RWPE2 (cell line): Measurements from ENCODE around the gene ATP8B3.

Experiments
- ATAC-seq: fragments of 200-7000 bp; cut with Tn5 transposase; 3 replicates; pipeline ENCODE4 v1.9.1; 2021; ENCODE audit warnings: low read depth
- DNase-seq: peaks from one replicate; pipeline ENCODE4 v3.0.0-alpha.2; 2020; ENCODE audit warnings: low spot score
- H3K27ac ChIP-seq: fragments of 450-650 bp; 2 replicates; pipeline ENCODE4 v1.5.1; 2017; ENCODE audit warnings: mild to moderate bottlenecking; ENCODE audit not compliant: poor library complexity, severe bottlenecking
- H3K27me3 ChIP-seq: fragments of 250-450 bp; sonication (Bioruptor Pico); 2 replicates; pipeline ENCODE4 v1.5.1; 2021; ENCODE audit warnings: mild to moderate bottlenecking, moderate library complexity; ENCODE audit not compliant: insufficient read depth, poor library complexity, severe bottlenecking
- H3K36me3 ChIP-seq: fragments of 250-450 bp; sonication (Bioruptor Pico); 2 replicates; pipeline ENCODE4 v1.5.1; 2020; ENCODE audit warnings: low read depth, mild to moderate bottlenecking, moderate library complexity
- H3K4me1 ChIP-seq: fragments of 250-450 bp; sonication (Bioruptor Pico); 2 replicates; pipeline ENCODE4 v1.5.1; 2021; ENCODE audit warnings: mild to moderate bottlenecking, moderate library complexity; ENCODE audit not compliant: insufficient read depth, poor library complexity, severe bottlenecking
- H3K4me3 ChIP-seq: fragments of 250-450 bp; sonication (Bioruptor Pico); 2 replicates; pipeline ENCODE4 v1.5.1; 2021; ENCODE audit warnings: mild to moderate bottlenecking, moderate library complexity; ENCODE audit not compliant: severe bottlenecking
- H3K9me3 ChIP-seq: fragments of 250-450 bp; sonication (Bioruptor Pico); 2 replicates; pipeline ENCODE4 v1.5.1; 2021; ENCODE audit warnings: mild to moderate bottlenecking, moderate library complexity; ENCODE audit not compliant: severe bottlenecking
- CTCF ChIP-seq: fragments of 450-650 bp; IDR thresholded peaks from one replicate; pipeline ENCODE4 v1.5.1; 2017; ENCODE audit warnings: mild to moderate bottlenecking, moderate library complexity; ENCODE audit not compliant: poor library complexity, severe bottlenecking

The ATP8B3 gene

GRCh38 chr19:1752757-1753728 is 59.0 kb downstream of the ATP8B3 start, which contains the start of gene ONECUT3:
Gene ONECUT3, plus strand, starts transcription at chr19:1753506. Its CDS starts 157 bp downstream, at chr19:1753663.
- Histone ChIP-seq H3K27me3 (peaks cover 88% of the 10 kb centered on the region), H3K4me1 (peaks cover 5% of the 10 kb centered on the region), H3K27ac (no peak within 1 kb of the TSS), H3K9me3 (no peaks in the 10 kb centered on the region), H3K36me3 (no peaks in the 10 kb centered on the region), H3K4me3 (no peak within 1 kb of the TSS)
- TF ChIP-seq CTCF = no peak
- DNase-seq (no peak), ATAC-seq (no peak; the same call in 2 of the 3 replicates)

- ATAC-seq (no peak), DNase-seq (no peak)
- no peaks in the 10 kb centered on the region for H3K9me3 ChIP-seq
- H3K4me3 ChIP-seq = no peak overlapping the region
- H3K27ac ChIP-seq = no peak overlapping the region
- peaks cover 10% of the 10 kb centered on the region for H3K4me1 ChIP-seq
- peaks cover 84% of the 10 kb centered on the region for H3K27me3 ChIP-seq
- H3K36me3 ChIP-seq = no peaks in the 10 kb centered on the region
- no peak for TF ChIP-seq CTCF
These were observed 59.9 kb downstream of the ATP8B3 start for GRCh38 chr19:1752009-1752756.

GRCh38 chr19:1751367-1752008 is 60.6 kb downstream of the ATP8B3 start:
- ATAC-seq = no peak
- Histone ChIP-seq H3K27ac (no peak overlapping the region), H3K4me3 (no peak overlapping the region), H3K4me1 (peaks cover 16% of the 10 kb centered on the region), H3K27me3 (peaks cover 77% of the 10 kb centered on the region), H3K9me3 (no peaks in the 10 kb centered on the region), H3K36me3 (no peaks in the 10 kb centered on the region)
- DNase-seq = no peak
- TF ChIP-seq CTCF = no peak

GRCh38 chr19:1750343-1751021 is 61.6 kb downstream of the ATP8B3 start:
- no peaks in the 10 kb centered on the region for H3K9me3 ChIP-seq
- DNase-seq (no peak), ATAC-seq (no peak)
- no peak overlapping the region for H3K27ac ChIP-seq
- H3K36me3 ChIP-seq = no peaks in the 10 kb centered on the region
- TF ChIP-seq CTCF = no peak
- H3K4me1 ChIP-seq = peaks cover 19% of the 10 kb centered on the region
- H3K27me3 ChIP-seq = peaks cover 67% of the 10 kb centered on the region
- H3K4me3 ChIP-seq = no peak overlapping the region
